ENCODE results near the gene FAM131C. TPM values are rescaled to one million over a fixed set of nuclear protein-coding genes. Genes with fewer than 3 reads are reported as not detected.
A peak's percentile ranks its signal among the peaks of the same experiment; 100 is the strongest.

The FAM131C gene
- polyA plus RNA-seq (0.31 to 0.64 TPM (median 0.56 TPM) in 3 replicates), polyA minus RNA-seq (0.35 to 1.8 TPM (median 1.6 TPM) in 3 replicates)
- not detected for polyA plus RNA-seq (2011; ENCODE audit: low read depth)
- polyA plus RNA-seq (2011; cell fraction: cytosol; rRNA removed): 0.98 and 2.3 TPM in 2 replicates
- polyA plus RNA-seq (2011; cell fraction: nucleus; rRNA removed): 0.48 and 0.91 TPM in 2 replicates
- 1.1 TPM in 2 replicates for polyA plus RNA-seq (2012; ENCODE audit: low replicate concordance)
- polyA minus RNA-seq (2011; cell fraction: cytosol; rRNA and poly(A)+ RNA removed): 7.3 TPM
- polyA minus RNA-seq (2011; cell fraction: nucleus; rRNA and poly(A)+ RNA removed): 0.63 TPM in 1 of 2 replicates, not detected in the other

- H3K36me3 ChIP-seq (ENCODE audit: control insufficient read depth in 2 of 2, extremely low read depth in 1 of 2, insufficient read depth in 2 of 2, low read length in 2 of 2): no peaks in the 10 kb centered on the region
- H2AFZ ChIP-seq (ENCODE audit: control insufficient read depth, low read length): peak within 1 kb of the TSS; percentile 68
- H3K9ac ChIP-seq (ENCODE audit: control insufficient read depth, extremely low read depth, insufficient read depth, low read length): peak within 1 kb of the TSS; percentile 45
- no peak for FAIRE-seq
- DNase-seq (ENCODE audit: low read depth, low spot score): no peak
- H3K27ac ChIP-seq (ENCODE audit: control insufficient read depth, insufficient read depth, low read length): no peak within 1 kb of the TSS
- H3K9me3 ChIP-seq (ENCODE audit: control insufficient read depth, low read depth, low read length): no peaks in the 10 kb centered on the region
- dilution Hi-C loops (cut with MboI; ENCODE audit: extremely low pct_ligation_motif_present, low sequenced_read_pairs): no loop called here
- H3K4me1 ChIP-seq (ENCODE audit: control insufficient read depth, extremely low read depth, insufficient read depth, low read length): peaks cover 29% of the 10 kb centered on the region
- peak within 1 kb of the TSS; percentile 77 for H3K4me2 ChIP-seq (ENCODE audit: control insufficient read depth, extremely low read depth, insufficient read depth, low read depth, low read length)
- H3K4me3 ChIP-seq (ENCODE audit: control insufficient read depth in 2 of 3, extremely low read depth in 1 of 3, insufficient read depth in 2 of 3, low read depth in 1 of 3, low read length in 3 of 3): peak within 1 kb of the TSS; percentile 39 to 52 (median 45)
- TF ChIP-seq CTCF (optimal IDR thresholded peaks at IDR 0.05 in 1 of 3, IDR thresholded peaks at IDR 0.05 in 1 of 3, conservative IDR thresholded peaks at IDR 0.05 in 1 of 3; ENCODE audit: extremely low read depth in 1 of 3, insufficient read depth in 2 of 3, low read length in 3 of 3) (peak in 2 of 3 experiments; percentile 4 to 30), EZH2 (IDR thresholded peaks at IDR 0.05; ENCODE audit: low read length) (no peak)
- H3K79me2 ChIP-seq (ENCODE audit: control insufficient read depth, insufficient read depth, low read length): no peaks in the 10 kb centered on the region
- no peaks in the 10 kb centered on the region for H3K9me1 ChIP-seq (ENCODE audit: control insufficient read depth, extremely low read depth, insufficient read depth, low read length)
- H4K20me1 ChIP-seq (ENCODE audit: control insufficient read depth, extremely low read depth, insufficient read depth, low read length): no peaks in the 10 kb centered on the region
- peaks cover 8% of the 10 kb centered on the region for H3K27me3 ChIP-seq (ENCODE audit: control insufficient read depth, extremely low read depth, insufficient read depth, low read length)
Observed at GRCh38 chr1:16073490-16074119, at the start of gene FAM131C. FAM131C (minus strand) TSS chr1:16073651; CDS start chr1:16073442, 209 bp downstream.

GRCh38 chr1:16122916-16123315, 49.5 kb upstream of the FAM131C start:
- dilution Hi-C loops (cut with MboI; ENCODE audit: extremely low pct_ligation_motif_present, low sequenced_read_pairs): no loop called here
- Histone ChIP-seq H3K4me2 (ENCODE audit: control insufficient read depth, extremely low read depth, insufficient read depth, low read depth, low read length) (no peak overlapping the region), H3K9me3 (ENCODE audit: control insufficient read depth, low read depth, low read length) (no peaks in the 10 kb centered on the region), H2AFZ (ENCODE audit: control insufficient read depth, low read length) (no peak overlapping the region), H4K20me1 (ENCODE audit: control insufficient read depth, extremely low read depth, insufficient read depth, low read length) (peaks cover 30% of the 10 kb centered on the region), H3K4me1 (ENCODE audit: control insufficient read depth, extremely low read depth, insufficient read depth, low read length) (peaks cover 5% of the 10 kb centered on the region), H3K27ac (ENCODE audit: control insufficient read depth, insufficient read depth, low read length) (no peak overlapping the region), H3K9ac (ENCODE audit: control insufficient read depth, extremely low read depth, insufficient read depth, low read length) (no peak overlapping the region), H3K27me3 (ENCODE audit: control insufficient read depth, extremely low read depth, insufficient read depth, low read length) (no peaks in the 10 kb centered on the region), H3K9me1 (ENCODE audit: control insufficient read depth, extremely low read depth, insufficient read depth, low read length) (no peaks in the 10 kb centered on the region), H3K4me3 (ENCODE audit: control insufficient read depth in 2 of 3, extremely low read depth in 1 of 3, insufficient read depth in 2 of 3, low read depth in 1 of 3, low read length in 3 of 3) (no peak overlapping the region), H3K36me3 (ENCODE audit: control insufficient read depth in 2 of 2, extremely low read depth in 1 of 2, insufficient read depth in 2 of 2, low read length in 2 of 2) (peaks cover 35 to 36% of the 10 kb centered on the region in 2 experiments), H3K79me2 (ENCODE audit: control insufficient read depth, insufficient read depth, low read length) (peaks cover 1% of the 10 kb centered on the region)
- DNase-seq (ENCODE audit: low read depth, low spot score) (no peak), FAIRE-seq (no peak)
- TF ChIP-seq EZH2 (IDR thresholded peaks at IDR 0.05; ENCODE audit: low read length): no peak
- no peak for TF ChIP-seq CTCF (optimal IDR thresholded peaks at IDR 0.05 in 1 of 3, IDR thresholded peaks at IDR 0.05 in 1 of 3, conservative IDR thresholded peaks at IDR 0.05 in 1 of 3; ENCODE audit: extremely low read depth in 1 of 3, insufficient read depth in 2 of 3, low read length in 3 of 3)
